ENCODE results near the gene CLCA4.

The CLCA4 gene

GRCh38 chr1:86619313-86619712 lies 72.4 kb downstream of the CLCA4 start:
- FAIRE-seq: no peak

- no peak for FAIRE-seq
Observed at GRCh38 chr1:86621286-86621685, 74.4 kb downstream of the CLCA4 start.
